22Rv1 (cell line): ENCODE measurements around the gene CORO1C.

Experiments
- H3K27ac ChIP-seq: fragments of 450-650 bp; 2 replicates; pipeline ENCODE4 v1.5.1; 2017
- ZFX ChIP-seq: fragments of 450-650 bp; IDR thresholded peaks from 2 replicates; pipeline ENCODE4 v1.6.1; 2017; ENCODE audit warnings: antibody characterized with exemption, borderline replicate concordance
- TF ChIP-seq, protein P1 (sequence below): fragments of 450-650 bp; IDR thresholded peaks from 2 replicates; pipeline ENCODE4 v1.5.1; 2017; ENCODE audit warnings: mild to moderate bottlenecking

CORO1C gene

GRCh38 chr12:108609537-108610335 lies 121.6 kb downstream of the CORO1C start:
- H3K27ac ChIP-seq = no peak overlapping the region
- no peak for TF ChIP-seq ZFX
- TF ChIP-seq, protein P1, sequence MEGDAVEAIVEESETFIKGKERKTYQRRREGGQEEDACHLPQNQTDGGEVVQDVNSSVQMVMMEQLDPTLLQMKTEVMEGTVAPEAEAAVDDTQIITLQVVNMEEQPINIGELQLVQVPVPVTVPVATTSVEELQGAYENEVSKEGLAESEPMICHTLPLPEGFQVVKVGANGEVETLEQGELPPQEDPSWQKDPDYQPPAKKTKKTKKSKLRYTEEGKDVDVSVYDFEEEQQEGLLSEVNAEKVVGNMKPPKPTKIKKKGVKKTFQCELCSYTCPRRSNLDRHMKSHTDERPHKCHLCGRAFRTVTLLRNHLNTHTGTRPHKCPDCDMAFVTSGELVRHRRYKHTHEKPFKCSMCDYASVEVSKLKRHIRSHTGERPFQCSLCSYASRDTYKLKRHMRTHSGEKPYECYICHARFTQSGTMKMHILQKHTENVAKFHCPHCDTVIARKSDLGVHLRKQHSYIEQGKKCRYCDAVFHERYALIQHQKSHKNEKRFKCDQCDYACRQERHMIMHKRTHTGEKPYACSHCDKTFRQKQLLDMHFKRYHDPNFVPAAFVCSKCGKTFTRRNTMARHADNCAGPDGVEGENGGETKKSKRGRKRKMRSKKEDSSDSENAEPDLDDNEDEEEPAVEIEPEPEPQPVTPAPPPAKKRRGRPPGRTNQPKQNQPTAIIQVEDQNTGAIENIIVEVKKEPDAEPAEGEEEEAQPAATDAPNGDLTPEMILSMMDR = no peak

GRCh38 chr12:108608616-108609015 lies 122.7 kb downstream of the CORO1C start:
- TF ChIP-seq, protein P1 = no peak
- no peak for TF ChIP-seq ZFX
- H3K27ac ChIP-seq = no peak overlapping the region

DNA sequence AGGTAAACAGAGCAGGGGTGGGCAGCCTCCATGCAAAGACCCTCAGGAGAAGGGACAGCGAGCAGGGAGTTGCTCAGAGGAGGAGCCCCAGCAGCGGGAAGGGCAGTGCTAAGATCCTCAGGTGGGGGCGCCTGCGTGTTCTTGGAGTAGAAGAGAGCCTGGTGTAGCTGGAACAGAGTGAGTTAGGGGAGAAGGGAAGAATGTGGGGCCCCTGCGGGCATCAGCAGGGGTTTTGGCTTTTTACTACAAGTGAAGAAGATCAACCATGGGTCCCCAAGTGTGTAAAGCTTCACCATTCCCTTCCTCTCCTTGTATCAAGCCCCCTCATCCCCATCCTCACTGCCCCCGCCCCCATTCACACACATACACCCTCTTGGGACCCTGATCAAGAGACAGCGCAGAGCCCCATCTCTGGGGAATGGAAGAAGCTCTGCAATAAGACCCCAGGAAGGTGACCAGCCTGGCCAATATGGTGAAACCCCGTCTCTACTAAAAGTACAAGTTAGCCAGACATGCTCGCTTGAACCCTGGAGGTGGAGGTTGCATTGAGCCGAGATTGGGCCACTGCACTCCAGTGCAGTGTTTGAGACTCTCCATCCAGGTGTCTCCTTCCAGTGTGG lies 123.2 kb downstream of the CORO1C start:
- TF ChIP-seq, protein P1 = no peak
- TF ChIP-seq ZFX = no peak
- no peak overlapping the region for H3K27ac ChIP-seq

GRCh38 chr12:108606492-108606891 lies 124.8 kb downstream of the CORO1C start:
- no peak overlapping the region for H3K27ac ChIP-seq
- TF ChIP-seq, protein P1 = no peak
- TF ChIP-seq ZFX = no peak

DNA sequence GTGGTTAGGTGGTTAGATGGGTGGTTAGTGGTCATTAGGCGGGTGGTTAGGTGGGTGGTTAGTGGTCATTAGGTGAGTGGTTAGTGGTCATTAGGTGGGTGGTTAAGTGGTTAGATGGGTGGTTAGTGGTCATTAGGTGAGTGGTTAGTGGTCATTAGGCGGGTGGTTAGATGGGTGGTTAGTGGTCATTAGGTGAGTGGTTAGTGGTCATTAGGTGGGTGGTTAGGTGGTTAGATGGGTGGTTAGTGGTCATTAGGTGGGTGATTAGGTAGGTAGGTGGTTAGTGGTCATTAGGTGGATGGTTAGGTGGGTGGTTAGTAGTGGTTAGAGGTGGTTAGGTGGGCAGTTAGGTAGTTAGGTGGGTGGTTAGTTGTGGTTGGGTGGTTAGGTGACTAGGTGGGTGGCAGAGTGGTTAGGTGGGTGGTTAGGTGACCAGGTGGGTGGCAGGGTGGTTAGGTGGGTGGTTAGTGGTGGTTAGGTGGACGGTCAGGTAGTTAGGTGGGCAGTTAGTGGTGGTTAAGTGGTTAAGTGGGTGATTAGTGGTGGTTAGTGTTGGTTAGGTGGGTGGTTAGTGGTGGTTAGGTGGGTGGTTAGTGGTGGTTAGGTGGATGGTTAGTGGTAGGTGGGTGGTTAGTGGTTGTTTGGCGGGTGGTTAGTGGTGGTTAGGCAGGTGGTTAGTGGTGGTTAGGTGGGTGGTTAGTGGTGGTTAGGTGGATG lies 125.5 kb downstream of the CORO1C start:
- no peak overlapping the region for H3K27ac ChIP-seq
- TF ChIP-seq ZFX = no peak
- TF ChIP-seq, protein P1 = no peak

GRCh38 chr12:108605000-108605689 lies 126.2 kb downstream of the CORO1C start:
- H3K27ac ChIP-seq = no peak overlapping the region
- no peak for TF ChIP-seq ZFX
- TF ChIP-seq, protein P1 = no peak
